GM10847 (cell line): ENCODE data around the gene ZC3HAV1.

ENCODE experiments used
- POLR2A ChIP-seq: IDR thresholded peaks from 2 replicates; pipeline ENCODE4 v1.6.1; 2011; ENCODE audit not compliant: insufficient read length; ENCODE audit errors: extremely low read depth

Gene ZC3HAV1

DNA sequence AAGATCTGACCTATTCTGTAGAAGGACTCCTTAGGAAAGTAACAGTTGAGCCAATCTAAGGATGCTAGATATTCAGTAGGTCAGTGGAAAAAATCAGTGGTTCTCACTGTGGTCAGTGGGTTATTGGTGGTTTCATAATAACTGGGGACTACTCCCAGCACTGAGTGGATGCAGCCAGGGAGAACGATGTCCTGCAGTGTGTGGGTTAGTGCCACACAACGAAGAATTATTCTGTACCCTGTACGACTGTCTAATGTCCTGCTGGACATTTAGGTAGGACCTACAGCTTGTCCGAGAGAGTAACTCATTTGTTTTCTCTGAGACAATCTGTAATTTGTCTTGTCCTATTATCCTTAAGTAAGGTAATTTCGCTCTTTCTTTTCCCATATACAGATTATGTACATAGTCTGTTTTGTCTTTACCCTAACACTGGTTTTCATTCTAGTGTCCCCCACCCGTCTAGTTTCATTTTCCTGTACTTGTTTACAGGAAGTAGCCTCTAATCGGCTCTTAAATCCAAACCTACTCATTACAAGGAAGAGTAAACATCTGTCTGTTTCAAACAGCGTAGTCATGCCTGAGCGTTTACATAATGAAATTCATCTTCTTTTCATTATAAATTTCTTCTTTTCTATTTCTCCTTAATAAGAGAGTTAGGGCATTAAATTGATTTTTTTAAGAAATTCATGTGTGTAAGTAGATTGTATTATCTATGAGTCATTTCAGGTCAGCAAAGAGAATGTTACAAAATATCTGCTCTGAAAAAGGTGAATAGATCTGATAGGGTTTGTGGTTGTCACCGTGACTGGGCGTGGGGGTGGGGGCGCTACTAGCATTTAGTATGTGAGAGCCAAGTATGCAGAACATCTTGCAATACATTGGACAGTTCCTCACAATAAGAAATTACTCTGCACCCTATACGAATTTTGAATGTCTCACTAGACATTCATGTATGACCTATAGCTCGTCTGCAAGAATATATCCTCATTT, 65.4 kb downstream of the ZC3HAV1 start:
- no peak for TF ChIP-seq POLR2A

DNA sequence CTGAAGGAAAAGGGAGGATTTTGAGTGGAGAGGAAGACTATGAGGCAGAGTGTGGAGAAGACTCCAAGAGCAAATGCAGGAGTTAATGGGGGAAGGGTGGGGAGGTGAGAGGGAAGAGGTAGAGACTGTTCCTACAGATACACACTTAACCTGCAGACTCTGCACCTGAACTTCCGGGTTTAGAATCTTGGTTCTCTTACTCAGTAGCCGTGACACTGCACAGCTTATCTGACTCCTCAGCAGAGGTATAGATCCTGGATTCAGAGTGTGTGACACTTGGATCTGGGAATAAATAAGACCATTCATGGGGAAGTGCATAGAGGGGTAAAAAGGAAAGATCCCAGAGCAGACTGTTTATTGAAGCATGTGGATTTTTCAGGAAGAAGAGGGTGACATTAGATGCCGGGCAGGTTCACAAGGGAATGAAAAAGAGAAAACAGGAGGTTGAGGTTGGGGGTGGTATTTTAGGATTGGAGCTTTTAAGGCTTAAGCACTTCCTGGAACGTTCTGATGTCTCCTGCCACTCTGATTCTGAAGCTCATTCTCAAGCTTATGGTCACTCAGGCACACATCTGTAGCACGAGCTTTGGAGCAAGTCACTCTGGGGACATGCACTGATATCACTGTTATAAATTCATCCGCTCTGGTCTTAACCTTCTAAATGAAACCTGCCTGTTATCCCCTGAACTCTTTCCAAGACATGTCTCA, 68.0 kb downstream of the ZC3HAV1 start:
- TF ChIP-seq POLR2A = no peak

DNA sequence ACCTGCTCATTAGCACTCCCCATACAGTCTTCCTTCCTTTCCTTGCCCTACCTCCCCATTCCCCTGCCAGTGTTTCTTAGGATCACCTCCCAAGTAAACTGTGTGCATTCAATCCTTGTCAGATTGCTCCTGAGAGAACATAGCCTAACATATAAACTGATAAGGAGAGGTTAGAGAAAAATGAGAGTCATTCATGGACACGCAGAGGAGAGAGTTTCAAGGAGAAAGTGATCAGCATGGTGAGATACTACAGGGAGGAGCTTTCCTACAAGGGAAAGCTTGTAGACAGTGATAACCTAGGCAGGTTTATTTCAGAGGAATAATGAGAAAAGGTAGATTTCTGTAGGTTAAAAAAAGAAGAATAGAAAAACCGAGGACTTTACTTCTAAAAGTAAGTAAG, 70.8 kb downstream of the ZC3HAV1 start:
- no peak for TF ChIP-seq POLR2A

DNA sequence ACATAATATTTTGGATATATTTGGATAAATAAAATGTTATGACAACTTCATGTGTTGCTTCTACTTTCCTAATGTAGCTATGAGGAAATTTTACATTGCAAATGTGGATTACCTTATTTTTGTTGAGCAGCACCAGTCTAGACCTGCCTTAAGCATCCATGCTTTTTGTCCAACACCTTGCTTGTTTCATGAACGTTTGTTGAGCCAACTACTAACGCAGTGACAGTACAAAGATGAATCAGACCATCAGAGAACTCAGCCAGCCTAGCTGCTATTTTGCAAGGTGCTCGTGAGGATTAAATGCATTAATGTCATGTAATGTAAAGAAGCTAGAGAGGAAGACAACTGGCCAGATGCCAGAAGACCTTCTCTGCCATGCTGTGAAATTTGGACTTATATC, 72.6 kb downstream of the ZC3HAV1 start:
- no peak for TF ChIP-seq POLR2A

DNA sequence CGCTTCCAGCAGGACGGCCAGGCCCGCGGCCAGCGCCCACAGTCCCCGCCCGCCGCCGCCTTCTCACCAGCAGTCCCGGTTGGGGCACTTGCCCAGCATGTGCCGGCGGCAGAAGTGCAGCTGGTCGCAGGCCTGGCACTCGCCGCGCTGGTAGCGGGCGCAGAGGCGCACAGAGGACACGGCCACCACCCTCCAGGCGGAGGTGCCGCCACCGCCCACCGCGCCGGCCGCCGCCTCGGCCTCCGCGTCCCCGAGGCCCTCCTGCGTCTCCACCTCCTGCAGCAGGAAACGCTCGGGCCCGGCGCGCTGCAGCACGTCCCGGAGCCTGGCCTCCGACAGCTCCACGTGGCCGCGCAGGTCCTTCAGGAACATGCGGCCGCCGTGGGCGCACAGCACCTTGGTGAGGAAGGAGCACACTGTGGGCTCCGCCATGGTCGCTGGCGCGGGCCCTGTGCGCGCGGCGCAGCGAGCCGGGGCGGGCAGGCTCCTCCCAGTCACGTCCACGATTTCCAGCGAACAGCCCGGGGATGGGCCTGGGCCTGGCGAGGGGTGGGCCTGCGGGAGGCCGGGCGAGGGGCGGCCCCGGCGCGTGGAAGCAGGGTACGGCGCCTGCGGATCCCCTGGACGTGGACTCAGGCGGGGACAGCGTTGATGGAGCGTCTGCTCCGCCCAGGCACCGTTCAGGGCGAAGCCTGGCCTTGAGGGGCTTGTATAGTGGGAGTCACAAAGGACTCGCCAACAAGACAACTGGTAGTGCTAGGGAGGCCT, 73.8 kb downstream of the ZC3HAV1 start, which contains the start of gene ZC3HAV1L:
TSS of gene ZC3HAV1L (minus strand) at position 457 of the 768 bp plus-strand sequence. CDS start at position 432, 25 bp downstream.
- peak; percentile 57 for TF ChIP-seq POLR2A

DNA sequence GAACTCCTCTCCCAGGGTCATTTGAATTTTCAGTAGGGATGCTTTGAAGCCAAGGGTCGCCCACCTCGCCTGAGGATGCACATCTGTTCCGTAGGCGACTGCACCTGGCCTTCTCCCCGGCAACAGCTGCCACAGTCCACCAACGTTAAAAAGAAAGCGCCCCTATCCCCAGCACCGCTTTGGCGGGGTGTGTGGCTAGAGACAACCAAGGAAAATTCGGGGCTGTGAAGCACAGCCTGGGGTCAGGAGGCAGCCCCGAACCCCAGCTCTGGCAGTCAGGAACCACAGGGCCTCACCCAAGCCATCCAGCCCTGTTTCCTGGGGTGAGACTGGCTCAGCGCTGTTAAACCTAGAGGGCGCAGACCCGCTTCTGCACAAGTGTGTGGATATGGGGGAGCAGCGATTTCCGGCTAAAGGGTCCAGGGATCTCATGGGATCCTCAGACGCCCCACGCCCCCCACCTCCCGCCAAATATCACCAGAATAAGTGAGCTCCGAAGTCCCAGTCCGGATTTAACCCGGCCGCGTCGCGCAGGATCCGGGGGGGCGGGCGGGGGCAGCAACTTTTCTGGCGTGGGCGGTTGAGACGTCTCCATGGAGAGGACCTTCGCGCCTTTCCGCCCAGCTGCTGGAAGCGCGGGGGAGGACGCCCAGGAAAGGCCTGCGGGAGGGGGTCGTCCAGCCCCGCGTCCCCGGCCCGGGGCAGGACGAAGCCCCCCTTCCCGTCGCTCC, 74.5 kb downstream of the ZC3HAV1 start:
- TF ChIP-seq POLR2A = no peak

DNA sequence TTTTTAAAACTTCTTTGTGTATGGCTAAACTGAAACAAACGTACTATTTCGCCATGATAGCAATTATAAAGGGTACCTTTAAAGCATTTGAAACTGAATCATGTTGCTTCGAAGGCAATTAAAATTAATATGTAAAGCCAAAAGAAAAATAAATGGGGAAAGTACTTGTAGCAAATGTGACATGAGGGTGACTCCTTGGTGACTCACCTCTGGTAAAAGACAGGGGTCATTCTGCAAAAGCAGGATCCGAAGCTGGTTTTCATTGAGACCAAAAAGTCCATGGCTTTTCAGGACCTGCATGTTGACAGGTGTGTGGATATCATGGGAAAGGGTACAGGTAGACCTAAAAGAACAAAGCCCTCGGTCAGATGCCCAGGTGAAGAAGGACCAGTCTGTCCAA, 75.2 kb downstream of the ZC3HAV1 start:
- TF ChIP-seq POLR2A = no peak

DNA sequence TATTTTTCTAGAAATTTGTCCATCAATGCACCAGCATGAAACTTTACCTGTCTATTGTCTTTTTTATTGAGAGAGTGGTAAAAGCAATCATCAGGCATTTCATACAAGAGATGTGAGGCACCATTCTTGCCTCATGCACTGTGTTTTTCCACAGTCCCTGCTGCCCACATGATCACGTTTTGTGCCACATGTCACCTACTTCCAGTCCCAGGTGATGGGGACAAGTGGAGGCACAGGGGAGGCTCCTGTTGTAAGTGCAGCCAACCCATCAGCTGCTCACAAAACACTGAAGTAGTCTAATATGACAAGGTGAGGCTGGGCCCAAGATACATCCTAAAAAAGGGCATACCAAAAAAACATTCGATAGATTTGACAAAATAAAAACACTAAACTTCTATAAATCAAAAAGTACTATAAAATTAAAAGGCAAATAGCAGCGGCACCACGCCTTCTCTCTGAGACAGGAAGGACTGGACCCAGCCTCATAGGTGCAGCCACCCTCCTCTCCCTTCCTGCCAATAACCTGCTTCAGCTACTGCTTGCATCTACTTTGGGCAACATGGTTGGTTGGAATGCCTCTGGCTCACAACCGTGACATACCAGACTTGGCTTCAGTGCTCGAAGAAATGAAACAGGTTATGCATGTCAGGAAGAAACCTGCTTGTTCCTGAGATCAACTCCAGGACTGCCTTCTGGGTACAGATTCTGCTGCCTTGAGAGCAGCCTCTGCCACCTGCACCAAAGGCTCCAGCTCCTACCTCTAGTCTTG, 76.0 kb downstream of the ZC3HAV1 start:
- no peak for TF ChIP-seq POLR2A

DNA sequence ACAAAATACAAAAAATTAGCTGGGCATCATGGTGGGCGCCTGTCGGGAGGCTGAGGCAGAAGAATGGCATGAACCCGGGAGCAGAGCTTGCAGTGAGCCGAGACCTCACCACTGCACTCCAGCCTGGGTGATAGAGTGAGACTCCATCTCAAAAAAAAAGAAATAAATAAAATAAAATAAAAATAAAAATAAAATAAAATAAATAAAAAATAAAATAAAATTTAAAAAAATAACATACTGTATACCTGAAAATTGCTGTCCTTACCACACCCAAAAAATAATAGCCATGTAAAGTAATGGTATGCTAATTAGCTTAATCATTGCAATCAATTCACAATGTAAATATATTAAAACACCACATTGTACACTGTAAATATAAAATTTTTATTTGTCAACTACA, 77.0 kb downstream of the ZC3HAV1 start:
- no peak for TF ChIP-seq POLR2A

DNA sequence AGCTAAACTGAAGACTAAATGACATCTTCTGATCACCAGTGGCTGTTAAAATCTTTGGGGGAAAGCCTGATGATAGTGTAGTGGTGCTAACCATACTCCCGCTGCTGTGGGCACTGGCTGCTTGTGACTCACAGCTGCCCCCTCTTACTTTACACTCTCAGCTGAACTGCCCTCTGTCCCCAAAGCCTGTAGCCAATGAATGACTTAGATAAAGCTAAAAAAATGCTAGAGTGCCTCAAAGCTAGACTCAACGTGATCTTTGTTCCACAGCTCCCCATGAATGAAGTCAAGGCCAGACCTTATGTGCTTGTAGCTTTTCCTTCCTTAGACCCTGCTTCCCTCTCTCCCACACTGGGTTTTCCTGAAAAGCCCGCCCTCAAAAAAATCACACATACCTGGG, 80.2 kb downstream of the ZC3HAV1 start:
- TF ChIP-seq POLR2A = no peak

DNA sequence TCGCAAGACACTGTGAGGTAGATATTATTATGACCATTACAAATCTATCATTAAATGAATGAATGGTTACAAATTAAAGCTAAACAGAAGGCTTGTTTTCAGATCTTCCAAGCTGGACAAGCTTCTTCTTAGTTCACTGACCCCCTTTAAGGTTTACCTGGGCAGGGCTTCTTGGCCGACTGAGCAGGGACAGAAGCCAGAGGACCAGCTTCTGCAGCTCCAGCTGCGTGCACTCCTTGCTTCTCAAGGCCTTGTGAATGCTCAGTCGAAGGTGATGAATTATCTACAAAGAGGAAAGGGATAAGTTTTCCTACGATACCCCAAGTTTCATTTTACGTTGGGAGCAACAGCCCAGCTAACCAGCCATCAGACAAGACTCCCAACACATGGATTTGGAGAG, 83.0 kb downstream of the ZC3HAV1 start:
- TF ChIP-seq POLR2A = no peak

DNA sequence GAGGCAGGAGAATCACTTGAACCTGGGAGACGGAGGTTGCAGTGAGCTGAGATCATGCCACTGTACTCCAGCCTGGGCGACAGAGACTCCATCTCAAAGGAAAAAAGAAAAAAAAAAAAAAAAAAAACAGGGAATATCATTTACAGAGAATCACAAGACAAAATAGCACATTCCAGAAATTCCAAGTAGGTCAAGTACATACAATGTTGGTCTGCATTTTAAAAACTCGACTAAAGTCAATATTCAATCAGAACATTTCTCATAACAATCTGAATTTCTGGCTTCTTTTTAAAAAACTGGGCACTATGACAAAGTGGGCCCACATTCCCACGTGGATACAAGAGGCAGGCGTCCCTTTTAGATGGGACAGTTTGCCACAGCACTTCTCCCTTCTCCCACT, 86.4 kb downstream of the ZC3HAV1 start:
- no peak for TF ChIP-seq POLR2A

DNA sequence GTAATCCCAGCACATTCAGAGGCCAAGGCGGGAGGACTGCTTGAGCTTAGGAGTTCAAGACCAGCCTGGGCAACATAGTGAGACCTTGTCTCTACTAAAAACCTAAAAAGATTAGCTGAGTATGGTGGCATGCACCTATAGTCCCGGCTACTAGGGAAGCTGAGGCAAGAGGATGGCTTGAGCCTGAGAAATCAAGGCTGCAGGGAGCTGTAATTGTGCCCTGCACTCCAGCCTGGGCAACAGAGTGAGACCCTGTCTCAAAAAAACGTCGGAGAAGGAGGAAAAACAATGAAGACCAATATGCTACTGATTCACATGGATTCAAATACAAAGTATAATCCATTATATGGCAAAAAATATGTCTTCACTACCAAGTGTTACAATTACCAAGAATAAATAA, 87.2 kb downstream of the ZC3HAV1 start:
- no peak for TF ChIP-seq POLR2A

DNA sequence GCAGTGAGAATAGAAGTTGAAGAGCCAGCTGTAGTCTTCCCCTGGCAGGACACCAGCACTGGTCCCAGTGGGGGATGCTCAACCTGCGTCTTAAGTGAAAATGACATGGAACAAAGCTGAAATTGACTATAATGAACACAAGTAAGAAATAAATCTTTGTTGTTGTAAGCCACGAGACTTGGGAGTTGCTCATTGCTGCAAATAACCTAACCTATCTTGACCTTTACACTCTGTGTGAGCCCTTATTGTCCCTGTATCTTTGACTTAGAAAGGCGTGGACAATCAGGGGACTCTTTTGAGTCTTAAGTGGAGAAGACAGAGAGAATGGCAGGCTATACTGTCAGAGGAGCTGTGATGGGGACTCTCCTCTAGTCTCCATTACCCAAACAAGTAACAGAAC, 90.6 kb downstream of the ZC3HAV1 start:
- TF ChIP-seq POLR2A = no peak

DNA sequence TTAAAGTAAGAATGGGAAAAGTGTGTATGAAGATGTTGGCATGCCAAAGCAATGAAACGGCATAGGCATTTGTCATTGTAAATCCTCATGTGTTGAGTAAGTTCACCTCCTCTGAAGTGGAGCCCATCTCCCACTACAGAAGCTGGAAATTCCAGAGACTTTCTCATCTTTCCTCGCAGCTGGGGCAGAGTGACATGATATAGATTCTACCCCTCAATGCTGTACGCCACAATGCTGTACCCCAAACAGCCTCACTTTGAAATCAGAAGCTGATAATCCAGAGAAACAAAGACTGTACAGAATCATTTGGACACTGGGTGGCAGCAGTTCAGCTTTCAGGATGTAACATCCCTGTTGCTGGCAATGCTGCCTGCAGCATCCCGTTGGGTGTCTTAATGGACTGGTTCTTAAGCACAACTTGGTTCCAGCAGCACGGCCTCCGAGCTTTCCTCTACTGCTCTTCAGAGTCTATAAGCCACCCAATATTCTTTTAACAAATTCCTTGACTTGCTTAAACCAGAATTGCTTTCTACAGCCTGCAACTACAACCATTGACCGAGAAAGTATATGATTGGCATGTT, 92.5 kb downstream of the ZC3HAV1 start:
- TF ChIP-seq POLR2A = no peak
